UCSD-AML1 (cell line): Measurements from ENCODE around the gene HDHD5.

Experiments
- DNase-seq: peaks from one replicate; lab custom pipeline; 2025; ENCODE audit not compliant: unreplicated experiment; lab: John Stamatoyannopoulos, UW

HDHD5 gene

GRCh38 chr22:17158568-17159503 is at the start of gene HDHD5:
HDHD5 (minus strand) TSS chr22:17159277; CDS start chr22:17159251, 26 bp downstream.
- DNase-seq: peak; percentile 89

- DNase-seq: no peak
Measured at GRCh38 chr22:17205432-17205831, 46.4 kb upstream of the HDHD5 start.

GRCh38 chr22:17201285-17201945 is 42.3 kb upstream of the HDHD5 start:
- DNase-seq: no peak

GRCh38 chr22:17199003-17199731 is 40.1 kb upstream of the HDHD5 start:
- DNase-seq: no peak

GRCh38 chr22:17198170-17199002 is 39.3 kb upstream of the HDHD5 start:
- DNase-seq: no peak

- no peak for DNase-seq
Measured at GRCh38 chr22:17194213-17194612, 35.1 kb upstream of the HDHD5 start.

- no peak for DNase-seq
Measured at GRCh38 chr22:17192186-17192585, 33.1 kb upstream of the HDHD5 start.

- DNase-seq: no peak
Measured at GRCh38 chr22:17191163-17191784, 32.2 kb upstream of the HDHD5 start.

GRCh38 chr22:17190702-17191101 is 31.6 kb upstream of the HDHD5 start:
- DNase-seq: no peak

- no peak for DNase-seq
Measured at GRCh38 chr22:17176715-17177114, 17.6 kb upstream of the HDHD5 start.

- no peak for DNase-seq
Measured at GRCh38 chr22:17172029-17172833, 13.2 kb upstream of the HDHD5 start.

GRCh38 chr22:17171153-17172028 is 12.3 kb upstream of the HDHD5 start:
- DNase-seq: peak; percentile 91

GRCh38 chr22:17167486-17167885 is 8.4 kb upstream of the HDHD5 start:
- DNase-seq: no peak

GRCh38 chr22:17164392-17165024 is 5.4 kb upstream of the HDHD5 start:
- DNase-seq: no peak

GRCh38 chr22:17162731-17163130 is 3.7 kb upstream of the HDHD5 start:
- DNase-seq: no peak

- DNase-seq: no peak
Measured at GRCh38 chr22:17161991-17162390, 2.9 kb upstream of the HDHD5 start.

GRCh38 chr22:17159504-17159951 is 451 bp upstream of the HDHD5 start:
- DNase-seq: no peak

GRCh38 chr22:17158176-17158567 is 905 bp downstream of the HDHD5 start:
- DNase-seq: no peak
